Transverse colon (tissue), 4 donors: Measurements from ENCODE around the gene NTHL1.

Experiments
- EP300 ChIP-seq: sonication (generic); formaldehyde crosslinking; IDR thresholded peaks from one replicate; pipeline ENCODE4 v1.6.1; 2017; ENCODE audit warnings: antibody characterized with exemption, low read depth
- POLR2A ChIP-seq: fragments of 450-650 bp; IDR thresholded peaks from one replicate; pipeline ENCODE4 v1.6.1; 2016; ENCODE audit warnings: antibody characterized with exemption, mild to moderate bottlenecking, moderate library complexity
- POLR2AphosphoS5 ChIP-seq, 3 donors: sonication (generic); formaldehyde crosslinking; IDR thresholded peaks; one replicate each; pipeline ENCODE4 v1.6.1; 2016; ENCODE audit warnings: antibody characterized with exemption in 3 of 3
- TF ChIP-seq, protein P1 (sequence below), 5 experiments: fragments of 200-600 bp in 3 of 5; fragments of 450-650 bp in 2 of 5; sonication (generic) in 3 of 5; IDR thresholded peaks; 1 replicate in 2 of 5; 2 replicates in 3 of 5; pipeline ENCODE4 v1.5.1; 2016 to 2017; ENCODE audit warnings: antibody characterized with exemption in 5 of 5, inconsistent platforms in 3 of 5, mild to moderate bottlenecking in 2 of 5, moderate library complexity in 1 of 5

DNA sequence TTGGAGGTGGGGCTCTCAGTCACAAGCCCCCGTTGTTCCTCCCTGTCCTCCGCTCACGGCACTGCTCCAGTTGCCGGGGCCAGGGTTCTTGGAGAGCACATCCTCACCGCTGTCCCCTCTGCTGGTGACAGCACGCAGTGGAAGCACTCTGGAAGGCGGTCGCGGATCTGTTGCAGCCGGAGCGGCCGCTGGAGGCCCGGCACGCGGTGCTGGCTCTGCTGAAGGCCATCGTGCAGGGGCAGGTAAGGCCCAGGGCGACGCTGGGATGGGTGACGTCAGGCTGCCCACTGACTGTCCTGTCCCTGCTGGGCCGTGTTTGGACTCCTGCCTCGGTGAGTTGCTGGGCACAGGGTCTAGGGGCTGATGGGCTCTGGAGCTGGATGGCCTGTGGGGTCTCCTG, 5.6 kb upstream of the NTHL1 start:
- TF ChIP-seq, protein P1, sequence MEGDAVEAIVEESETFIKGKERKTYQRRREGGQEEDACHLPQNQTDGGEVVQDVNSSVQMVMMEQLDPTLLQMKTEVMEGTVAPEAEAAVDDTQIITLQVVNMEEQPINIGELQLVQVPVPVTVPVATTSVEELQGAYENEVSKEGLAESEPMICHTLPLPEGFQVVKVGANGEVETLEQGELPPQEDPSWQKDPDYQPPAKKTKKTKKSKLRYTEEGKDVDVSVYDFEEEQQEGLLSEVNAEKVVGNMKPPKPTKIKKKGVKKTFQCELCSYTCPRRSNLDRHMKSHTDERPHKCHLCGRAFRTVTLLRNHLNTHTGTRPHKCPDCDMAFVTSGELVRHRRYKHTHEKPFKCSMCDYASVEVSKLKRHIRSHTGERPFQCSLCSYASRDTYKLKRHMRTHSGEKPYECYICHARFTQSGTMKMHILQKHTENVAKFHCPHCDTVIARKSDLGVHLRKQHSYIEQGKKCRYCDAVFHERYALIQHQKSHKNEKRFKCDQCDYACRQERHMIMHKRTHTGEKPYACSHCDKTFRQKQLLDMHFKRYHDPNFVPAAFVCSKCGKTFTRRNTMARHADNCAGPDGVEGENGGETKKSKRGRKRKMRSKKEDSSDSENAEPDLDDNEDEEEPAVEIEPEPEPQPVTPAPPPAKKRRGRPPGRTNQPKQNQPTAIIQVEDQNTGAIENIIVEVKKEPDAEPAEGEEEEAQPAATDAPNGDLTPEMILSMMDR (IDR thresholded peaks at IDR 0.05), result no peak
- TF ChIP-seq POLR2AphosphoS5 (IDR thresholded peaks at IDR 0.05) (no peak), POLR2A (no peak), EP300 (no peak)
